H54 (cell line): Measurements from ENCODE around the gene BRINP1.

Experiments
- DNase-seq: peaks from one replicate; pipeline ENCODE4 v3.0.0; 2011; ENCODE audit warnings: low spot score, mixed read lengths; ENCODE audit not compliant: insufficient read length
- FAIRE-seq: peaks from 3 replicates; lab custom pipeline; 2011; peaks lifted over from hg19 to GRCh38; lab: Jason Lieb, UNC
- POLR2A ChIP-seq: IDR thresholded peaks from 2 replicates; pipeline ENCODE4 v1.6.1; 2011; ENCODE audit warnings: low read depth, mild to moderate bottlenecking, low read length

BRINP1 gene

DNA sequence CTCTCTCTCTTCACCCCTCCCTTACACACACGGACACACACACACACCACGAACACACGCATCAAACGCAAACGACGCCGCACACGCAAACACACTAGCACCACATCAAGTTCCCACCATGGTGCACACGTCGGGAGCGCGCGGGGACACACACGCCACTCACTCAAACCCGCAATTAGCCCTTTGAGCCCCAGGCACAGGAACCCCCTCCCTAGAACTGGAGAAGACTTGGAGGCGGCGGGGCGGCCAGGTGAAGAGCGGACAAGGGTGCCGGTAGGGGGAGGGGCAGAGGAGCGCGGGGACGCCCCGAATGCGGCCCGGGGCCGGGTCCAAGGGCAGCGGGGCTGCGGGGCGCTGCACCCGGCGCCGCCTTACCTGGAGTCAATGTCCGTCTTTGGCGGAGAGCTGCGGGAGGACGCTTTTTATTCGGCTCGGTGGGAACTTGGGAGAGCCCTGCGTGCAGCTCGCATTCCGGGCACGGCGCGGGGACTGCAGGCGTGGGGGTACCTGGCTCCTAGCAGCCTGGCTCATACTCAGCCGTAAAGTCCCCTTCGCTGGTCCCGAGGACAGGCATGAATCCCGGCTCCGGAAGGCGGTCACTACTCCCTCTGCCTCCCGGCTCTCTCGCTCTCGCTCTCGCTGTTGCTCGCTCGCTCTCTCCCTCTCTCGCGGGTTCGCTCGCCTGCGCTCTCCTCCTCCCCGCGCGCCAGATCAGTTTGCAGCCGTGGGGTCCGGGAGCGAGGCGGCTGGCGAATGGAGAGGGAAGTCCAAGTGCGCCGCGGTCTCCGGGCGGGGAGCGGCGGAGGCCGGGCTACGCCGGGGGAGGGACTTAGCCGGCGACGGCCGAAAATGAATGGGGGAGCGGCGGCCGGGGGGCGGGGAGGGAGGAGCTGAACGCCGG lies at the start of gene BRINP1:
Gene BRINP1, minus strand, starts transcription at position 755 of the 901 bp plus-strand sequence. CDS start 56,080 bp downstream, outside the sequence.
- FAIRE-seq (no peak), DNase-seq (no peak)
- no peak for TF ChIP-seq POLR2A

GRCh38 chr9:119418721-119419120 lies 49.5 kb upstream of the BRINP1 start:
- no peak for DNase-seq
- FAIRE-seq = no peak
- TF ChIP-seq POLR2A = no peak

DNA sequence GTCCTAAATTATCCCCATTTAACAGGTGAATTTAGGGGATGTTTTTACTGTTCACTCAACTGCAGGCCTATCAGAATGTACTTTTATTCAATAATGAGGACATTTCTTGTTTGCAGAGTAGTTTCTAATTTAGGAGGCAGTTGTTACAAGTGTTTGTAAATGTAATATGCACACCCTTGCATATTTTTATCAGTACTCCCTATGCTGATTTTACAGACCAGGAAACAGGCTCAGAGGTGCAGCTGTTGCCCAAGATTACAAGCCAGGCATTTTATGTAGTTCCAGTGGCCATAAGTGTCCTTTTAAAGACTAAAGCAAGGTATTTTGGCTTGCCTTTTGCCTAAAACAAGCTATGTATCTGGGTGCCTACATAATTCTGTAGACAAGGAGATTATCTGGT lies 47.6 kb upstream of the BRINP1 start:
- FAIRE-seq (no peak), DNase-seq (no peak)
- TF ChIP-seq POLR2A = no peak

DNA sequence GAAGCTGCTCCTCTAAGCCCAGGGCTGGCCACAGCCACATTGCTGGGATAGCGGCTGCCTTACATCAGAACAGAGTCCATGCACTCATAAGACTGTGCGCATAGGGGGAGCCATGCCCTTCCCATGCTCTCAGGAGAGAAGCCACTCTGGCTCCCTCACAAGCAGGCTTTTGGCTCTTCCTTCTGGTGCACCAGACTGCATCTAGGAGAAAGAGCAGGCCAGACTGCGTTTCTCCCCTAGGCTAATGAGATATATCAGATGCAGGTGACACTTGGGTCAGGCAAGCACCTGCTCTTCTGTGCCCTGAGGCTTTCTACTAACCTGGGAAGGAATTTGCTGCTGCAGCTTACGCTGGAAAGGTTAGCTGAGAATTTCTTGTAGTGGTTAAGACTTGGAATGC lies 43.2 kb upstream of the BRINP1 start:
- DNase-seq = no peak
- no peak for FAIRE-seq
- TF ChIP-seq POLR2A = no peak

GRCh38 chr9:119409552-119409951 lies 40.3 kb upstream of the BRINP1 start:
- no peak for TF ChIP-seq POLR2A
- no peak for DNase-seq
- FAIRE-seq = no peak

DNA sequence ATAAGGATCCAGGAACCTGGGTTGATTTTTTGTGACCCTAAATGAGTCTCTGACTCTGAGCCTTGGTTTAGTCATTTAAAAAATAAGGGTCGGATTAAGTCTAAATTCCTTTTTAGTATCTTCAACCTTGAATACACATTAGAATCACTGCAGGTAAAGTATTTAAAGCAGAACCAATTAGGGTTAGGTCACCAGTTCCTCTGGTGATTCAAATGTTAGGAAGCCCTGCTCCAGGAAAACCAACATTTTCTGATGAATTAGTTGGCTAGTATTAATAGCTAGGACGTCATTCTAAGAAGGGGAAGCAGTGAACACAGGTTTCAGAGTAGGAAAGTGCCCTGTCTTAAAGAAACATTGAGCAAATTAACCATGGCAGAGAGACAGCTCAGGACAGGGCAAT lies 31.4 kb upstream of the BRINP1 start:
- FAIRE-seq (no peak), DNase-seq (no peak)
- TF ChIP-seq POLR2A = no peak

GRCh38 chr9:119398350-119398749 lies 29.1 kb upstream of the BRINP1 start:
- FAIRE-seq = no peak
- no peak for TF ChIP-seq POLR2A
- DNase-seq = no peak

- no peak for DNase-seq
- FAIRE-seq = peak; percentile 69
- TF ChIP-seq POLR2A = no peak
Measured at GRCh38 chr9:119391878-119392277, 22.6 kb upstream of the BRINP1 start.

GRCh38 chr9:119375892-119376291 lies 6.7 kb upstream of the BRINP1 start:
- FAIRE-seq = peak; percentile 82
- no peak for TF ChIP-seq POLR2A
- DNase-seq = peak; percentile 38

DNA sequence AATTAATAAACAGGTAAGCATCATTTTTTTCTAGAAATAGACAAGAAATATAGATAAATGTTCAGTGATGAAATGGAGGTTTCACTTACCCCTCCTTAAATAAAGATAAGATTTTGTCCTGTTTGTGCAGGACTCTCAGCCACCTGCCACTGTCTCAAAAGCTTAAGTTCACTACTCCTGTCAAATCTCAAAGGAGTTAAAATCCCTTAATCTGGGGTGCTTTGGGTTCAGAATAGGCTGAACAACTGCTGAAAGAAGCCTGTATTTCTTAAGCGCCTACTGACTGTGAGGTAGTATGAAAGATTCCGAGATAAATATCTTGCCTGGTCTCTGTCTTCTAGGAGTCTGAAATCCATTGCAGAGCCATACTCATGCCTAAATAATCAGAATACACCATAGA lies 3.7 kb upstream of the BRINP1 start:
- no peak for TF ChIP-seq POLR2A
- DNase-seq (no peak), FAIRE-seq (no peak)

GRCh38 chr9:119370816-119371215 lies 1.6 kb upstream of the BRINP1 start:
- no peak for TF ChIP-seq POLR2A
- FAIRE-seq (peak; percentile 43), DNase-seq (peak; percentile 49)

GRCh38 chr9:119369680-119370366 lies 588 bp upstream of the BRINP1 start:
- DNase-seq (no peak), FAIRE-seq (no peak)
- no peak for TF ChIP-seq POLR2A

DNA sequence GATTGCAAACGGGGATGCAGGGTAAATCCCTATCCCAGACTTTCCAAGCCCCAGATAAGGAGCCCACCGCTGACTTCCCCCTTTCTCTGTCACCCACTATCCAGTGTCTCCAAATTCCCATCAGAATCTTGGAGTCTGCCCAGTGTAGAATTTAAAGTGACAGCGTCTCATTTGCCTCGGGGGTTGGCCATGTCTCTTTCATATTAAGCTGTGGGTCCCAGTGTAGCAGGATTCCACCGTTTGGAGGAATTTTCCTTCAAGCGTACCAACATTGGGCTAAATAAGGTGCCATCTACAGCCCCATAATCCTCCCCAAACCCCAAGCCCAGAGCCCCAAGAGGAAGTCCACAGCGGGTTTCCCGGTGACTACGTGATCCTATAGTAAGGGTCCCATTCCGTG lies 1.1 kb downstream of the BRINP1 start:
- FAIRE-seq = no peak
- no peak for DNase-seq
- no peak for TF ChIP-seq POLR2A

DNA sequence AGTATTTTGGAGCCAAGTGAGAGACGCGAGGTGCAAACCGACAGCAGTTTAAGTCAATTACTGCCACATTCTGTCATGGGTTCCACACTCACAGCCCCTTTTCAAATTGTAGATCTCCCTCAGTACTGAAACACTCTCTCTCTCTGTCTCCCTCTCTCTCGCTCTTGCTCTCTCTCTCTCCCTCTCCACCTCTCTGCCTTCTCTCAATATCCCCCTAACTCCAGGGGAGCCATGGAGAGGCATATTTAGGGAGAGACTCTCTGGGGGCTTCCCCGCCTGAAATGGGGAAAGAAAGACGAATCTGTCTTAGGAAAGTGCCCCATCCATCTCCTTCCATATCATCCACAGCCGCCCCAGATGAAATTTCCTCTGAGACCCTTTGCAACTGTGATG lies 1.6 kb downstream of the BRINP1 start:
- no peak for TF ChIP-seq POLR2A
- DNase-seq = no peak
- FAIRE-seq = no peak
